Cardiac muscle cell (in vitro differentiated cells and primary cell): ENCODE results near the gene SPATA21. TPM values are rescaled to one million over a fixed set of nuclear protein-coding genes. Genes with fewer than 3 reads are reported as not detected.

Source experiments
- DNase-seq, 2 donors: peaks; one replicate each; pipeline versions ENCODE4 v3.0.0 to v3.0.0-alpha.2; 2010 to 2017; ENCODE audit warnings: low read depth in 1 of 2, low spot score in 1 of 2
- H3K27ac ChIP-seq: fragments of 200-600 bp; sonication (generic); 2 replicates; pipeline ENCODE4 v1.5.1; 2016
- H3K27me3 ChIP-seq: fragments of 200-600 bp; sonication (generic); 2 replicates; pipeline ENCODE4 v1.6.0; 2016; ENCODE audit warnings: control low read depth
- H3K36me3 ChIP-seq: fragments of 200-600 bp; sonication (generic); 2 replicates; pipeline ENCODE4 v1.5.1; 2016; ENCODE audit warnings: control low read depth
- H3K4me1 ChIP-seq: fragments of 200-600 bp; sonication (generic); 2 replicates; pipeline ENCODE4 v1.8.1; 2017; ENCODE audit warnings: low read depth, mild to moderate bottlenecking, mixed run types
- H3K4me3 ChIP-seq: fragments of 200-600 bp; sonication (generic); 2 replicates; pipeline ENCODE4 v1.5.1; 2016; ENCODE audit warnings: mild to moderate bottlenecking
- H3K9me3 ChIP-seq: fragments of 200-600 bp; sonication (generic); 2 replicates; pipeline ENCODE4 v1.5.1; 2017; ENCODE audit warnings: low read depth, mild to moderate bottlenecking, control low read depth
- polyA plus RNA-seq: library from polyadenylated mRNA; unstranded; fragments of >200 nt; fragmentation: Nextera tagmentation; extraction: Ambion mirVana; gene quantifications from 2 replicates; pipeline ENCODE4 v1.2.1, GENCODE V29; 2016
- total RNA-seq: library from RNA; depleted of rRNA; stranded (reverse); fragments of >200 nt; gene quantifications from 2 replicates; pipeline ENCODE4 v1.2.3, GENCODE V29; 2016
- TF ChIP-seq, protein P1 (sequence below): IDR thresholded peaks from 2 replicates; pipeline ENCODE4 v1.5.1; 2012; ENCODE audit warnings: low read depth, mild to moderate bottlenecking, low read length

The SPATA21 gene
- total and polyA plus RNA-seq, 2 experiments from 2014 or later = 0.18 TPM; not detected in 1

GRCh38 chr1:16451841-16452528 lies 14.8 kb upstream of the SPATA21 start:
- peaks cover 45% of the 10 kb centered on the region for H3K36me3 ChIP-seq
- H3K27ac ChIP-seq = no peak overlapping the region
- H3K4me3 ChIP-seq = no peak overlapping the region
- H3K27me3 ChIP-seq = no peaks in the 10 kb centered on the region
- no peaks in the 10 kb centered on the region for H3K9me3 ChIP-seq
- H3K4me1 ChIP-seq = no peaks in the 10 kb centered on the region
- TF ChIP-seq, protein P1, sequence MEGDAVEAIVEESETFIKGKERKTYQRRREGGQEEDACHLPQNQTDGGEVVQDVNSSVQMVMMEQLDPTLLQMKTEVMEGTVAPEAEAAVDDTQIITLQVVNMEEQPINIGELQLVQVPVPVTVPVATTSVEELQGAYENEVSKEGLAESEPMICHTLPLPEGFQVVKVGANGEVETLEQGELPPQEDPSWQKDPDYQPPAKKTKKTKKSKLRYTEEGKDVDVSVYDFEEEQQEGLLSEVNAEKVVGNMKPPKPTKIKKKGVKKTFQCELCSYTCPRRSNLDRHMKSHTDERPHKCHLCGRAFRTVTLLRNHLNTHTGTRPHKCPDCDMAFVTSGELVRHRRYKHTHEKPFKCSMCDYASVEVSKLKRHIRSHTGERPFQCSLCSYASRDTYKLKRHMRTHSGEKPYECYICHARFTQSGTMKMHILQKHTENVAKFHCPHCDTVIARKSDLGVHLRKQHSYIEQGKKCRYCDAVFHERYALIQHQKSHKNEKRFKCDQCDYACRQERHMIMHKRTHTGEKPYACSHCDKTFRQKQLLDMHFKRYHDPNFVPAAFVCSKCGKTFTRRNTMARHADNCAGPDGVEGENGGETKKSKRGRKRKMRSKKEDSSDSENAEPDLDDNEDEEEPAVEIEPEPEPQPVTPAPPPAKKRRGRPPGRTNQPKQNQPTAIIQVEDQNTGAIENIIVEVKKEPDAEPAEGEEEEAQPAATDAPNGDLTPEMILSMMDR = no peak
- no peak for DNase-seq

DNA sequence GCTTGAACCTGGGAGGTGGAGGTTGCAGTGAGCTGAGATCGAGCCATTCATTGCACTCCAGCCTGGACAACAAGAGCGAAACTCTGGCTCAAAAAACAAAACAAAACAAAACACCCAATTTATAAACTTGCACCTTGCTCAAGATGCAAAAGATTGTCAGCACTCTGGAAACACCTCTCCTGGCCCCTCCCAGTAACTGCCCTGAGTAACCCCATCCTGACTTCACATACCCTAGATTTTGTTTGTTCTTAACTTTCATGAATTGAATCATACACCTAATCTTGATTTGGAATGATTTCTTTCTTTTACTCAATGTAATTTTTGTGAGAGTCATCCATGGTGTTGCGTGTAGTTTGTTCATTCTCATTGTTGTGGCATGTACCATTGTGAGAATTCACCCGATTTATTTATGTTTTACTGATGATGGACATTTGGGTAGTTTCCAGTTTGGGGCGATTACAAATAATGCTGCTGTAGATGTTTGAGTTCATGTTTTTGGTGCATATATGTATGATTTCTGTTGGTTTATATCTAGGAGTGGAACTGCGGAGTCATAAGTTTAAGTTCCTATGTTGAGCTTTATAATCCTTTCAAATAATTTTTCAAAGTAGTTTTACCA lies 13.7 kb upstream of the SPATA21 start:
- no peak for DNase-seq
- no peaks in the 10 kb centered on the region for H3K4me1 ChIP-seq
- no peak overlapping the region for H3K27ac ChIP-seq
- H3K27me3 ChIP-seq = no peaks in the 10 kb centered on the region
- H3K4me3 ChIP-seq = no peak overlapping the region
- peaks cover 38% of the 10 kb centered on the region for H3K36me3 ChIP-seq
- TF ChIP-seq, protein P1 = no peak
- H3K9me3 ChIP-seq = no peaks in the 10 kb centered on the region

DNA sequence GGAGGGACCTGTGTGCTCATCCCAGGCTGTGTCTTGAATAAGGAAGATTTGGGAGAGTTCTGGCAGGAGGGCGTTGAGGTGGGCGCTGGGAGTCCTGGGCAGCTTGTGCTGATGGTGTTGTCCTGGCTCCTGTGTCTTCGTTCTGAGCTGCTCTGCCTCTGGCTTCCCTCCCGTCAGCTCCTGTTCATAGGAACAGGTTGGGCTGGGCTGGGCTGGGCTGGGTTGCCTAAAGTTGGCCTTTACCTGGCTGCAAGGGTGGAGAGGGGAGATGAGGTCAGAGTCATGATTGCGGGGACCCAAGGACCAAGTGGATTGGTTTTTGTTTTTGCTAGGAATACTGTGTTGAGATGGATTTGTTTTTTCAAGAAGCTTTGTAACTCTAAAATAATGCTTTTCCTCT lies 12.4 kb upstream of the SPATA21 start:
- H3K9me3 ChIP-seq = no peaks in the 10 kb centered on the region
- H3K4me1 ChIP-seq = no peaks in the 10 kb centered on the region
- no peak overlapping the region for H3K27ac ChIP-seq
- DNase-seq = no peak
- no peak overlapping the region for H3K4me3 ChIP-seq
- no peaks in the 10 kb centered on the region for H3K27me3 ChIP-seq
- H3K36me3 ChIP-seq = peaks cover 49% of the 10 kb centered on the region
- TF ChIP-seq, protein P1 = no peak

DNA sequence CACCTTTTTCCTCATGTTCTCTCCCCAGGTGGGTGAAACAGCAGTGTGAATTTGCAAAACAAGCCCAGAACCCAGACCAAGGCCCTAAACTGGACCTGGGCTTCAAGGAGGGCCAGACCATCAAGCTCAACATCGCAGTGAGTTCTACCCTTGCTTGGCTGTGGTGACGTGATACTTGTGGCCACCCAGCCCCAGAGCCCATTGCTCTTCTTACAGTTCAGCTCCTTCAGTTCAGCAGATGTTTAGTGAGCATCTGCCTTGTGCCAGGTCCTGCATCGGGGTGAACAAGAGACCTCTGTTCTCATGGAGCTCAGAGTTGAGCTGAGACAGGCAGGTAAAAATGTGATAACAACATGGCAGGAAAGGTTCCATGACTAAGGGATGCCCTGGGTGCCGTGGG lies 11.8 kb upstream of the SPATA21 start:
- no peaks in the 10 kb centered on the region for H3K4me1 ChIP-seq
- TF ChIP-seq, protein P1 = no peak
- H3K36me3 ChIP-seq = peaks cover 53% of the 10 kb centered on the region
- no peaks in the 10 kb centered on the region for H3K27me3 ChIP-seq
- no peak for DNase-seq
- no peak overlapping the region for H3K4me3 ChIP-seq
- H3K9me3 ChIP-seq = no peaks in the 10 kb centered on the region
- H3K27ac ChIP-seq = no peak overlapping the region

GRCh38 chr1:16447641-16448040 lies 10.4 kb upstream of the SPATA21 start:
- peaks cover 48% of the 10 kb centered on the region for H3K36me3 ChIP-seq
- no peaks in the 10 kb centered on the region for H3K4me1 ChIP-seq
- DNase-seq = no peak

More at GRCh38 chr1:16447641-16448040, 10.4 kb upstream of the SPATA21 start:
- no peaks in the 10 kb centered on the region for H3K27me3 ChIP-seq
- no peak overlapping the region for H3K27ac ChIP-seq
- H3K9me3 ChIP-seq = no peaks in the 10 kb centered on the region
- TF ChIP-seq, protein P1 = no peak
- H3K4me3 ChIP-seq = no peak overlapping the region
